KG1 (cell line): ENCODE data around the gene SPATA31C1.
"Not testable (repeated sequence)": the region's sequence is repeated elsewhere in the genome, so short reads cannot be mapped to it uniquely, and the experiment has no call there.

Experiments
- DNase-seq: peaks from one replicate; lab custom pipeline; 2025; lab: John Stamatoyannopoulos, UW

The SPATA31C1 gene

DNA sequence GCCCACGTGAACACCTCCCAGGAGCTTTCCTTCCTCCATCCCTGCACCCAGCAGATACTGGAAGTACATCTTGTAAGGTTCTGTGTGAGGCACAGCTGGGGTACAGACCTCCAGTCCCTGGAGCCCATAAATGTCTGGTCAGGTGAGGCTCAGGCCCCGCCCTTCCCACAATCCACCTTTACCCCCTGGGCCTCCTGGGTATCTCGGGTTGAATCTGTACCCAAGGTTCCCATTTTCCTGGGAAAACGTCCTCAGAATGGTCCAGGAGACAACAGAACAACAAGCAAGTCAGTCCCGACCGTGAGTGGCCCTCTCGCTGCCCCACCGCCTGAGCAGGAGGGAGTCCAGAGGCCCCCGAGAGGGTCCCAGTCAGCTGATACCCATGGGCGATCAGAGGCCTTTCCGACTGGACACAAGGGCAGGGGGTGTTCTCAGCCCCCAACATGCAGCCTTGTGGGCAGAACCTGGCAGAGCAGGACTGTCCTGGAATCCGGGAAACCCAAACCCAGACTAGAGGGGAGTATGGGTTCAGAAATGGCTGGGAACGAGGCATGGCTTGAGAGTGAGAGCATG is 30.7 kb upstream of the SPATA31C1 start:
- no peak for DNase-seq

DNA sequence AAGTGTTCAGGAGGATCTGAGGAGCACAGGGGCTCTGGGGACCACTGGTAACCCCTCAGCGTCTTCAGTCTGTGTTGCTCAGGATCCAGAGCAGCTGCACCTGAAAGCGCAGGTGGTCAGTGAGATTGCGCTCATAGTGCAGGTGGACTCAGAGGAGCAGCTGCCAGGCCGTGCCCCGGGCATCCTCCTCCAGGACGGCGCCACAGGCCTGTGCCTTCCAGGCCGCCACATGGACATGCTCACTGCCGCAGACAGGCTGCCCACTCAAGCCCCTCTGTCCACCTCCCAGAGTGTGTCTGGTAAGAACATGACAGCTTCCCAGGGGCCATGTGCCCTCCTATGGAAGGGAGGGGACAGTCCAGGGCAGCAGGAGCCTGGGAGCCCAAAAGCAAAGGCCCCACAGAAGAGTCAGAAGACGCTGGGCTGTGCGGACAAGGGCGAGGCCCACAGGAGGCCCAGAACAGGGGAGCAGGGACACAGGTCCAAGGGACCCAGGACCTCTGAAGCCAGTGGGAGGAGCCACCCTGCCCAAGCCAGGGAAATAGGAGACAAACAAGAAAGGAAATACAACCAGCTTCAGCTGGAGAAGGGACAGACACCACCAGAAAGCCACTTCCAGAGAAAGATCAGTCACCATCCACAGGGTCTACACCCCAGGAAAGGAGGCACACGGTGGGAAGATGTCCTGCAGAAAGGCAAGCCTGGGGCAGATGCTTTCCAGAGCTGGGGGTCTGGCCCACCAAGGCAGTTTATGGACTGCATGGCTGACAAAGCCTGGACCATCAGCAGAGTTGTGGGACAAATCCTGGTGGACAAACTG is 29.9 kb upstream of the SPATA31C1 start:
- no peak for DNase-seq

DNA sequence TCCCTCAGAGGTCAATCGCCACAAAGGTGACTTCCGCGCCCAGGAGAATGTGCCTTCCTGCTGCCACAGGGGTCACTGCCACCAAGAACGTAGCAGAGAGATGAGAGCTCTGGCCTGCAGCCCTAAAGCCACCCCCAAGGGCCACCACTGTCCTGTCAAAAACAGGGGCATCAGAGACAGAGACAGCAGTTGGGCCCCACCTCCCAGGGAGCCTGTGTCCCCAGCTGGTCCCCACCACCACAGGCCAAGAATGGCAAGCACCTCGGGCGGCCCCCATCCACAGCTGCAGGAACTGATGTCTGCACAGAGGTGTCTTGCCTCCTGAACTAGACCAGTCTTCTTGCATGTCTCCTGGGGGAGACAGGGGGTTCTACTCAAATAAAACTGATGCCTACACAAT is 29.3 kb upstream of the SPATA31C1 start:
- DNase-seq, result no peak

DNA sequence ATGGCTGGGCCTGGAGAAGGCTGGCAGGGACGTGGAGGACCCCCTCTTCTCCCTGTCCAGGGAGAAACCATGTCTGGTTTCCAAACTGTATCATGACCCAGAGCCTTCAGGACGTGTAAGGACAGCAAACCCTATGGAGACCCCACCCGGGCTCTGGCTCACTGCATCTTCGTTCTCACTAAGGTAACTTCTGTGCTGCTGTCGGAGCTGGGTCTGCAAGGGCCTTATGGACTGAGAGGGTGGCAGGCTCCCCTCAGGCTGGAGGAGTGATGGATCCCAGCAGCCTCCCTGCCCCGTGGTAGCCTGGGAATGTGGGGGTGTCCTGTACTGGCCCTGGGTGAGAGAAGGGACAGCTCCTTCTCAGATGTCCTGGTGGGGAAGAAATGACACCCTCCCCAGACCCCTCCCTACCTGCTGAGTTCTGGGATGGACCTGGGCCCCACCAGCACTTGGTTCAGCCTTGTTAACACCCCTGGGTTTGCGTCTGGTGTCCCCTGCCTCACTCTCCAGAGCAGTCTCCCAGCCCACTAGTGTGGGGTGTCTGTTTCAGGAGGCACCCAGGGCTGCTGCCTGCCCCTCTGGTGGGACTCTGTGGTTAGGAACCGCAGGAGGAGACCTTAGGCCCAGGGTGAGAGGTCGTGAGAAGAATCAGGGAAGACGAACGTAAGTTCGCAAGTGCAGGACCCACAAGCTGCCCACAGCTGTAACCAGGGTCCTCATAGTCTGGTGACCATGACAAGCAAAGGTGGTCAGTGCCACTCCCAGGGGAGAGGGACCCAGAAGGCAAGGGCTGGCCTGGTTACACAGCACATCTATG is 28.5 kb upstream of the SPATA31C1 start:
- no peak for DNase-seq

DNA sequence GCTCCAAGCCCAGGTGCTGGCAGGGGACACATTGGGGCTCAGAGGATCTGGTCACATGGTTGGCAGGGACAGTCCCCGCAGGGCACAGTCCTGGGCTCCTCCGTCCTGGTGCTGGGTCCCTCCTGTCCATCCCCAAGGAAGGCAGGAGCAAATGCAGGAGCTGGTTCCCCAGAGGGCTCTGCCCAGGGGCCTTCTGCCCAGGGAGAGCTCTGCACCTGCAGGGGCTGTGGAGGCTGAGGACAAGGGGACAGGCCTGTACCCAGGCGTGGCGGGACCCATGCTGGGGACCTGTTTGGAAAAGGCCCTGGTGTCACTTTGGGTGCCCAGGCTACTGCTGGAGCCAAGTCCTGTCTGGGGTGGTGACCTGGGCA is 27.9 kb upstream of the SPATA31C1 start:
- DNase-seq, result no peak

DNA sequence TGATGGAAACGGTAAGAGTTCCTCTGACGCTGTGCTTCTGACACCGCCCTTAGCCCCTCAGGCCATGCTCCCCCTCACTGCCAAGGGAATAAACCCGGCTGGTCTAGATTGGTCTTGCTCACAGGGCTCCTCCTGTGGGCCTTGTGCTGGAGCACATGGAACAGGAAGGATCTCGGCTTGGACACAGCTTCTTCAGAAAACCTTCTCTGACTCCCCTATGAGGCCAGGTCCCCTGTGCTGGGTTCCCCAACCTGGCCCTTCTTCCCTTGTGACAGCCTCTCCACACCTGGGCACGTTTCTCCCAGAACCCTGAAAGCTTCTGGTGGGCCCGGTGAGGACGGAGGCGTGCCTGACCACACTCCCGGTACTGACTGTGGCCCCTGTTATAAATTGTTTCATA is 26.9 kb upstream of the SPATA31C1 start:
- DNase-seq, result no peak

DNA sequence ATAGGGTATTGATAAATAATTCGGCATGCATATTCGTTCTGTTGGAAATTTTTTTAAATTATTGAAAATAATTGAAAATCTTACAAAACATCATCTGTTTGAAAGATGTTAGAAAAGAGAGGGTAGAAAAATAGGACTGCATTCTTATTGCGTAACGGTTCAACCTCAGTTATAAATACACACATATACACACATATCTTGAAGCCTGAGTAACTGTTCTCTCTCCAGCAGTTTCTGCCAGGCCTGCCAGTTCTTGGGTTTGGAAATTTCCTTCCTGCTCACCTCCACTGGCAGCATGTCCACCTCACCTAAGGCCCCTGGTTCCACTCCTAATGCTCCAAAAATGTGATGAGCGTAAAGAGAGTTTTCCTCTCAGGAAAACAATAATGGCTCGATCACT is 26.0 kb upstream of the SPATA31C1 start:
- DNase-seq, result no peak

DNA sequence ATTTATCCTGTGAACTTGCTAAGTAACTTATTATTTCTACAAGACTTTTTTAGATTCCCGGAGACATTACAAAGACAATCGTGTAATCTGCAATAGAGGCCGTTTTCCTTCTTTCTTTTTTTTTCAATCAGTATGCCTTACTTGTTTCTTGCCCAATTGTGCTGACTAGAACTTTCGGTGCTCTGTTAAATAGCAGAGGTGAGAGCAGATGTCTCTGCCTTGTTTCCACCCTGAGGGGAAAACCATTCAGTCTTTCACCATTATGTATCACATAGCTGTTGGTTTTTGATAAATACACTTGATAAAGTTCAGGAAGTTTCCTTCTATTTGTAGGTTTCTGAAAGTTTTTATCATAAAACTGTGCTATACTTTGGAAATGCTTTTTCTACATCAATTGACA is 24.8 kb upstream of the SPATA31C1 start:
- no peak for DNase-seq

DNA sequence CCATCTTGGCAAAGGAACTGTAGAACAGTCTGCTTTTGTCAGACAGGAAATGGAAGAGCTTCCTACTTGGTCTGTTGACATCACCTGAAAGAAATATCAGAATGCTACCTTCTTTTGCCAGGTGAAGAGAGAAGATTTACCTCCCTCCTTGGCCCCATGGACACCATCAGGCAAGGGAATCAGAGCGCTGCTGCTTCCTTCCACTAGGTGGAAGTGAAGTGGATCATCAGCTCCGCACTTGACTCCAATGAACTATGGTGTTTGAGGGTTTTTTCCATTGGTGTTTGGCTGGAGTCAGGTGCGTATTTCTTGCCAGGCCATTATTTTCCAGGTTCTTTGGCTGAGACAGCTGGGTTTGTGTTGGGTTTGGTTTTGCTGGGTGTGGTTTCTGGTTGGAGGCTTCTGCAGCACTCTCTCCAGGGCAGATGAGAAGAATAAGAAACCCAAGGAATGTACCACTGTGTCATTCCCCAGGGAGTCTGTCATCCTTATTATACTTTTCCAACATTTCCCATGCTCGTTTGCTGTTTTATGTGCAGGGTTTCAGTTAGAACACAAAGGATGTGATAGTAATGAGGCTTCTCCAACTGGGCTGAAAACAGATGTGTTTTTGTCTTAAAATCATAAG is 22.6 kb upstream of the SPATA31C1 start:
- DNase-seq, result no peak

GRCh38 chr9:87896891-87897290 is 20.9 kb upstream of the SPATA31C1 start:
- DNase-seq, result no peak

- DNase-seq, result no peak
Measured at GRCh38 chr9:87898151-87898550, 19.6 kb upstream of the SPATA31C1 start.

DNA sequence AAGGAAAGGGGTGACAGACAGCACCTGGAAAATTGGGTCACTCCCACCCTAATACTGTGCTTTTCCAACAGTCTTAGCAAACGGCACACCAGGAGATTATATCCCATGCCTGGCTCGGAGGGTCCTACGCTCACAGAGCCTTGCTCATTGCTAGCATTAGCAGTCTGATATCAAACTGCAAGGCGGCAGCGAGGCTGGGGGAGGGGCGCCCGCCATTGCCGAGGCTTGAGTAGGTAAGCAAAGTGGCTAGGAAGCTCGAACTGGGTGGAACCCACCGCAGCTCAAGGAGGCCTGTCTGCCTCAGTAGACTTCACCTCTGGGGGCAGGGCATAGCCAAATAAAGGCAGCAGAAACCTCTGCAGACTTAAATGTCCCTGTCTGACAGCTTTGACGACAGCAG is 15.4 kb upstream of the SPATA31C1 start:
- not testable (repeated sequence) for DNase-seq

GRCh38 chr9:87909310-87910041 is 8.3 kb upstream of the SPATA31C1 start:
- DNase-seq, result no peak

GRCh38 chr9:87910821-87911220 is 6.9 kb upstream of the SPATA31C1 start:
- no peak for DNase-seq

DNA sequence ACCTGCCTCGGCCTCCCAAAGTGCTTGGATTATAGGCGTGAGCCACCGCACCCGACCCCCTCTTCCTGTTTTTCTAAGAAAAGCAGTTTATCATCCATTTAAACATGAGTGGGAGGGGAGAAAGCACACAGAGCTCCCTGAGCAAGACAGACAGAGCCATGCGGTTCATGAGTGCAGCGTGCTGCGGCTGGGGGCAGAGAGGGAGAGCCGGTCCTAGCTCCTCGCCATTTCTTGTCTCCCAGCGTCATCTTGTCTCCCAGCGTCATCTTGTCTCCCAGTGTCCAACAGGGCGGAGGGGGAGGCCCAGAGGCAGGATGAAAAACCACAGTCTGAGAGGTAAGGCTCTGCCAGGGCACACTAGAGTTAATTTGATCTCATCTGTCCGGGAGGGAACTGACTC is 1.3 kb downstream of the SPATA31C1 start:
- not testable (repeated sequence) for DNase-seq

DNA sequence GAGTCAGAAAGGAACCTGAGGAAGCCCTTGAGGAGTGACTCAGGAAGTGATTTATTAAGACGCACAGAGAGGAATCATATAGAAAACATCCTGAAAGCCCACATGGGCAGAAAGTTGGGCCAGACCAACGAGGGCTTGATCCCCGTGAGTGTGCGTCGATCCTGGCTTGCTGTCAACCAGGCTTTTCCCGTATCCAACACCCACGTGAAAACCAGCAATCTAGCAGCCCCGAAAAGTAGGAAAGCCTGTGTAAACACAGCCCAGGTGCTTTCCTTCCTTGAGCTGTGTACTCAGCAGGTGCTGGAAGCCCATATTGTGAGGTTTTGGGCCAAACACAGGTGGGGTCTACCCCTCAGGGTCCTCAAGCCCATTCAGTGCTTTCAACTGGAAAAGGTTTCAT is 3.8 kb downstream of the SPATA31C1 start:
- not testable (repeated sequence) for DNase-seq

DNA sequence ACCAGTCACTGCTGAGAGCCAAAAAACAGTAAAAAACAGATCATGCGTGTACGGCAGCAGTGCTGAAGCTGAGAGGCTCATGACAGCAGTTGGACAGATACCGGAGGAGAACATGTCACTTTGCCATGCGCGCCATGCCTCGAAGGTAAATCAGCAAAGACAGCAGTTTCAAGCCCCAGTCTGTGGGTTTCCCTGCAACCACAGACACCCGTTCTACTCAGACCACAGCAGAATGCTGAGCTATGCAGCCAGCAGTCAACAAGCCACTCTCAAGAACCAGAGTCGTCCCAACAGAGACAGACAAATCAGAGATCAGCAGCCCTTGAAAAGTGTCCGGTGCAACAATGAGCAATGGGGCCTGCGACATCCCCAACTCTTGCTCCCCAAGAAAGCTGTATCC is 5.2 kb downstream of the SPATA31C1 start:
- not testable (repeated sequence) for DNase-seq

DNA sequence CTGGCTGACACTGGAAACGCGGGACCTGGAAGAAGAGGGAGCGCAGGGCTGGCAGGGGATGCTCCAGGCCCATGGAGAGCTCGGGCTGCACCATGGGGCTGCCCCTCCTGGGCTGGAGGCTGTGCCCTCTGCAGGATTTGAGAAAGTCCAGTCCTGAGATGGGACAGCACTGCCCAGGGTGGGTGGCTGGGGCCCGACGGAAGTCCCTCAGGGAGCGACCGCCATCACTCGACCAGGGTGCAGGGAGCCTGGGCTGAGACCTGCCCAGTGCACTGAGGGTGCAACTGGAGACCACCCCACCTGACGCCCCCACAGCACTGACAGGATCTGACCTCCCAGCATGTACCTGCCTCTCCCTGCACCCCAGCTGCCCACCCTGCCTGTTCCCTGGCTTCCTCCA is 7.1 kb downstream of the SPATA31C1 start:
- DNase-seq, result not testable (repeated sequence)

GRCh38 chr9:87929152-87929551 is 11.4 kb downstream of the SPATA31C1 start:
- DNase-seq, result not testable (repeated sequence)

DNA sequence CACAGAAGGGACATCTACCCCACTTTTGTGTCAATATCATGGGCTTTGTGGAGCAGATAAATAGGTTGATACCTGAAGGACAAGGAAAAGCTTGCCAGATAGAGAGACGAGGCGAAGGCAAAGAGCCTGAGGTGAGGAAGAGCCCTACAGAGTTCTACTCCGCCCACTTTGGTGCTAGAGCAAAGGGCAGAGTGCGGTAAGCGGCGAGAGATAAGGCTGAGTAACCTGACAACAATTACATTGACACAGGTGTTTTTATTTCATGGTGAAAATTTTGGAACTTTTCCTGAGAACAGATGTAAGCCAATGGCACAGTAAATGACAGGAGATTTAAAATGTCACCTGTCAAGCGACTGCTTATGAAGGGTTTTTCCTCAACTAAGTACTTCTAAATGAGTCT is 16.7 kb downstream of the SPATA31C1 start:
- not testable (repeated sequence) for DNase-seq

GRCh38 chr9:87937352-87937751 is 19.6 kb downstream of the SPATA31C1 start:
- not testable (repeated sequence) for DNase-seq

DNA sequence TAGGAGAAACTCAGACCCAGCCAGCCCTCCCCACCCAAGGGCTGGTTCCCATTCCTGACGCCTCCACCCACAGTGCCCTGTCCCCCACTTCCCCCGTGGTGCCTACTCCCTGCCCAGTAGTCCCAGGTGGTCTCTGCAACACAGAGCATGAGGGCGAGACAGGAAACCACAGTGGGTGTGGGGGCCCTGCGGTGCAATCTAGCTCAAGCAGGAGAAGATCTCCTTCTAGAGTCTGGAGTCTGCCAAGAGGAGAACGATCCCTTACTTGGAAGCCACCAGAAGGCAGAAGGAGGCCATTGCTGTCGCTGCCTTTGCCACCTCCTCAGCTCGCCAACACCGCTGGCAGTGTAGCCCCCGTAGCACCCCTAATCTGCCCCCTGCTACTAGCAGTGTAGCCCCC is 20.2 kb downstream of the SPATA31C1 start:
- not testable (repeated sequence) for DNase-seq
